ENCODE measurements around the gene GRHPR.

- TF ChIP-seq CTCF (IDR thresholded peaks at IDR 0.05) (no peak), POLR2A (IDR thresholded peaks at IDR 0.05) (no peak)
Observed at GRCh38 chr9:37372839-37373238, 49.7 kb upstream of the GRHPR start.

Measured in right lobe of liver (tissue), 4 donors.